Osteocyte (in vitro differentiated cells): ENCODE data around the gene ADCY4. TPM values are rescaled to one million over a fixed set of nuclear protein-coding genes. Genes with fewer than 3 reads are reported as not detected.

ENCODE experiments used
- DNase-seq: peaks from one replicate; pipeline ENCODE4 v3.0.0; 2021; ENCODE audit warnings: mixed read lengths; ENCODE audit not compliant: unreplicated experiment; ENCODE audit errors: extremely low spot score
- H3K27ac Mint-ChIP-seq: one replicate; pipeline ENCODE4 v1.8.0; 2021; ENCODE audit warnings: mild to moderate bottlenecking, mixed read lengths; ENCODE audit not compliant: unreplicated experiment
- H3K27me3 Mint-ChIP-seq: one replicate; pipeline ENCODE4 v1.8.0; 2021; ENCODE audit warnings: mixed read lengths; ENCODE audit not compliant: unreplicated experiment
- H3K36me3 Mint-ChIP-seq: one replicate; pipeline ENCODE4 v1.8.0; 2021; ENCODE audit warnings: mixed read lengths; ENCODE audit not compliant: unreplicated experiment
- H3K4me1 Mint-ChIP-seq: one replicate; pipeline ENCODE4 v1.8.0; 2021; ENCODE audit warnings: mixed read lengths; ENCODE audit not compliant: unreplicated experiment
- H3K4me3 Mint-ChIP-seq: one replicate; pipeline ENCODE4 v1.8.0; 2021; ENCODE audit warnings: mild to moderate bottlenecking, moderate library complexity, mixed read lengths; ENCODE audit not compliant: unreplicated experiment
- H3K9me3 Mint-ChIP-seq: one replicate; pipeline ENCODE4 v1.8.0; 2021; ENCODE audit warnings: mixed read lengths; ENCODE audit not compliant: unreplicated experiment
- long read RNA-seq: library from polyadenylated mRNA; unstranded; transcript quantifications from one replicate; pipeline ENCODE4 v2.0.0, GENCODE V29; 2021
- total RNA-seq: library from RNA; stranded (reverse); gene quantifications from 2 replicates; pipeline ENCODE4 v1.2.1, GENCODE V29; 2021
- TF ChIP-seq, protein P1 (sequence below): fragments of 200-600 bp; sonication (generic); IDR thresholded peaks from 2 replicates; pipeline ENCODE4 v1.5.0; 2021; ENCODE audit warnings: antibody characterized with exemption, mild to moderate bottlenecking, moderate library complexity

The ADCY4 gene
- 25.3 and 26.5 TPM in 2 replicates for total RNA-seq
- long read RNA-seq, partial matches to known transcripts, result 1 of 3 reads
- long read RNA-seq, other reads (novel, unspliced or antisense), result 2 of 3 reads

DNA sequence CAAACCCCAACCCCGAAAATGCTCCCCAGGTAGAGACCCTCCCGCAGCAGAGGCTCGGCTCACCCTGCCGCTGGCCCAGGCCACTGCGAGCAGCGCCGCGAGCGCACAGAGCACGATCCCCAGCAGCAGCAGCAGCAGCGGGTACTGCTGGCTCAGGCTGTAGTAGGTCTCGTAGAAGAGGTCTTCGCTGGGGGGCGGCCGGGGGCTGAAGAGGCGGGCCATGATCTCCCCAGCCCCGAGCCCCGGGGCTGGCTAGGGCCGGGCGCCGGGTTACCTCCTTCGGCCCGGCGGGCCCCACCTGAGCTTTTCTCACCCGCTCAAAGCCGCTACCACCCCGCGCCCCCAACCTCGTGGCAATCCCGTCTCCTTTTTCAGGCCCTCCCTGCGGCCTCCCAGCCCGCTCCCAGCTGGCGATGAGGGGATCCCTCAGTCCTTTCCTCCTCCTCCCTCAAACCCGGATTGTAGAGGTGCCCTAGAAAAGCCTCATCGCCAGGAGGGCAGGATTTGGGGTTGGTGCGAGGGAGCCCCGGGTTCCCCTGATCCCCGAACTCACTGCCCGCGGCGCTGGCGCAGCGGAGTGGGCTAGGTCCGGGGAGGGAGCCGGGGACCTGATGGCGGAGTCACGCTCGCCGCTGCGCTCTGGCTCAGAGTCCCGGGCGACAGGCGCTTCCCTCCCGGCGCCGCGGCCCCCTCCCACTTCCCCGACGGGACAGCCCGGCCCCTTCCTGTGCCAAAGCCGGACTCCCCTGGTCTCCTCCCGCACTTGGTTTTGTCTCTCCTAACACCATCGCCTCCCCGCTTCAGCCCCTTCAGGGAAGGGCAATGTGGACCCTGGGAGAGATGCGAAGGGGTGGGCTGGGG, at the start of gene ADCY4:
Gene ADCY4, minus strand, starts transcription at position 641 of the 861 bp plus-strand sequence. Its CDS starts 419 bp downstream, at position 222.
- Mint-ChIP-seq H3K9me3 (no peaks in the 10 kb centered on the region), H3K36me3 (no peaks in the 10 kb centered on the region), H3K27me3 (peaks cover 5% of the 10 kb centered on the region), H3K27ac (peak within 1 kb of the TSS; percentile 94), H3K4me3 (peak within 1 kb of the TSS; percentile 82), H3K4me1 (peaks cover 40% of the 10 kb centered on the region)
- DNase-seq, result peak; percentile 84
- TF ChIP-seq, protein P1, sequence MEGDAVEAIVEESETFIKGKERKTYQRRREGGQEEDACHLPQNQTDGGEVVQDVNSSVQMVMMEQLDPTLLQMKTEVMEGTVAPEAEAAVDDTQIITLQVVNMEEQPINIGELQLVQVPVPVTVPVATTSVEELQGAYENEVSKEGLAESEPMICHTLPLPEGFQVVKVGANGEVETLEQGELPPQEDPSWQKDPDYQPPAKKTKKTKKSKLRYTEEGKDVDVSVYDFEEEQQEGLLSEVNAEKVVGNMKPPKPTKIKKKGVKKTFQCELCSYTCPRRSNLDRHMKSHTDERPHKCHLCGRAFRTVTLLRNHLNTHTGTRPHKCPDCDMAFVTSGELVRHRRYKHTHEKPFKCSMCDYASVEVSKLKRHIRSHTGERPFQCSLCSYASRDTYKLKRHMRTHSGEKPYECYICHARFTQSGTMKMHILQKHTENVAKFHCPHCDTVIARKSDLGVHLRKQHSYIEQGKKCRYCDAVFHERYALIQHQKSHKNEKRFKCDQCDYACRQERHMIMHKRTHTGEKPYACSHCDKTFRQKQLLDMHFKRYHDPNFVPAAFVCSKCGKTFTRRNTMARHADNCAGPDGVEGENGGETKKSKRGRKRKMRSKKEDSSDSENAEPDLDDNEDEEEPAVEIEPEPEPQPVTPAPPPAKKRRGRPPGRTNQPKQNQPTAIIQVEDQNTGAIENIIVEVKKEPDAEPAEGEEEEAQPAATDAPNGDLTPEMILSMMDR, result no peak

DNA sequence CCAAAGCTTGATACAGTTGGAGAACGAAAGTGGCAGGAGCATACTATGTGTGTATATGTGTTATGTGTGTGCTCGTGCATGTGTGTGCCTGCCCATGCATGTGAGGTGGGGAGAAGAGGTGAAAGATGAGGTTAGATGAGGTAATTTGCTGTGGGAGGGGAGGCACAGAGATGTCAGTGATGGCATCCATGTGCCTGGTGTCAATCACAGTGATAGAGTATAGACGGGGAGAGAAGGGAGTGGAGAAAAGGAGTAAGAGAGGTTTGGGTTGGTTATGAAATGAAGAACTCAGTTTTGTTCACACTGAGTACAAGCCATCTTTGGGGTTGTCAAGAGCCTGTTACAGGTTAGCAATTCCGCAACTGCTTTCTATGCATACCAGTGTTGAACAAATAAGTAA, 49.3 kb upstream of the ADCY4 start:
- Mint-ChIP-seq H3K4me1 (peaks cover 8% of the 10 kb centered on the region), H3K27me3 (peaks cover 26% of the 10 kb centered on the region), H3K27ac (no peak overlapping the region), H3K36me3 (no peaks in the 10 kb centered on the region), H3K9me3 (no peaks in the 10 kb centered on the region), H3K4me3 (no peak overlapping the region)
- TF ChIP-seq, protein P1, result no peak
- DNase-seq, result no peak

DNA sequence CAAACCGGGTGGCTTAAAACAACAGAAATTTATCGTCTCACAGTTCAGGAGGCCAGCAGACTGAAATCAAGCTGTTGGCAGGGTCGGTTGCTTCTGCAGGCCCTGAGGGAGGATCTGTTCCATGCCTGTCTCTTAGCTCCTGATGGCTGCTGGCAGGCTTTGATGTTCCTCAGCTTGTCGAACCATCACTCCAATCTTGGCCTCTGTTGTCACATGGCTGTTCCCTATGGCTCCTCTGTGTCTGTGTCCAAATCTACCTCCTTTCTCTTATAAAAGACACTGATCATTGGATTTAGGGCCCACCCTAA, 47.1 kb upstream of the ADCY4 start:
- peaks cover 5% of the 10 kb centered on the region for H3K36me3 Mint-ChIP-seq
- peaks cover 8% of the 10 kb centered on the region for H3K4me1 Mint-ChIP-seq
- DNase-seq, result no peak
- no peak overlapping the region for H3K4me3 Mint-ChIP-seq
- H3K27me3 Mint-ChIP-seq, result peaks cover 14% of the 10 kb centered on the region
- H3K9me3 Mint-ChIP-seq, result no peaks in the 10 kb centered on the region
- no peak overlapping the region for H3K27ac Mint-ChIP-seq
- TF ChIP-seq, protein P1, result no peak

DNA sequence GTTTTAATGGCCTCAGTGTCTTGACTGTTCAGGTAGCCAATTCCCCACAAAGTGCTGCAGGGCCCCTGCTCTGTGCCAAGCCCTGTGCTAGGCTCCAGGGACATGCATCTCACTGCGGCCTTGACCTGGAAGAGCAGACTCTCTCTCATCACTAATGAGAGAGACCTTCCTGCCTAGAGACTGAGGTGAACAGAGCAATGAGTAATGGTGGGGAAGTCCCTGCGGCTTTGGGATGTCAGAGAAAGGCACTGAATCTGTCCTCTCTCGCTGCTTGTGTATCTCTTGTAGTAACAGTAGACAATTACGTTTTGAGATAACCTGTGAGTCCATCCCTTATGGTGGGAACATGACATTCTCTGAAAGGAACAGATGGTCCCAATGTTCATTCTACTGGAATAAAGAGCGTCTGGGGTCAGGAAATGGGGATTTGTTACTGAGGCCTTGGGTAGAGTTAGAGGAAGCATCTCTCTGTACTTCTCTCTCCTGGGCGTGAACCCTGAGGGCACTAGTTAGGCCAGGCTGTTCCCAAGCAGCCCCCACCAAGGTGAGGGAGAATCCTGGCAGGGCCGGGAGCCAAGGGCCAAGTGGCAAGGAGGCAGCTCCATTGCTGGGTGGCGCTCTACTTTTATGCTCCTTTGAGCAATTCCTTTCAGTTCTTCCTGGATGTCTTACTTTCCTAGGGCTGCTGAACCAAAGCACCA, 46.6 kb upstream of the ADCY4 start:
- peaks cover 8% of the 10 kb centered on the region for H3K4me1 Mint-ChIP-seq
- no peaks in the 10 kb centered on the region for H3K9me3 Mint-ChIP-seq
- H3K36me3 Mint-ChIP-seq, result peaks cover 8% of the 10 kb centered on the region
- H3K27me3 Mint-ChIP-seq, result peaks cover 10% of the 10 kb centered on the region
- peak overlapping the region; percentile 3 for H3K27ac Mint-ChIP-seq
- no peak overlapping the region for H3K4me3 Mint-ChIP-seq
- no peak for DNase-seq
- TF ChIP-seq, protein P1, result no peak
